NCI-H510A treated with DMSO at 0.1 percent for 48 hours (cell line): ENCODE results near the gene RND1.
A peak's percentile ranks its signal among the peaks of the same experiment; 100 is the strongest.
"Not testable (repeated sequence)": the region's sequence is repeated elsewhere in the genome, so short reads cannot be mapped to it uniquely, and the experiment has no call there.

Experiments
- DNase-seq: peaks from one replicate; lab custom pipeline; 2025; lab: John Stamatoyannopoulos, UW

Gene RND1

DNA sequence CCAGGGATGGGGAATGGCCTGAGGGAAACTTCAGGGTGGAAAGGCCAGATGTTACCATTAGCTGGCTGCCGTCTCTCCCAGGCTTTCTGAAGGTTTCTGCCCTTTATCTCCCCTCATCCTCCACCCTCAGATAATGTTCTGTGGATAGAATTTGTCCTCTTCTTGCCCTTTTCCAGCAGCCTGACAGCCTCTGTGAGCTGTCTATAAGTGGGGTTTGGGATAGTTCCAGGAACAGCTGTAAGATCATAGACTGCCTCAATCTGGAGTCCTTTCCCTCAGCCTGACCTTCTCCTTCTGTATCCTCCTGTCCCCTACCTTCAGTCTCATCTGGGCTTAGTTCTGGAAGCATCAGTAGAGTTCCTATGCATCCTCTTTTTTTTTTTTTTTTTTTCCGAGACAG is 2.8 kb upstream of the RND1 start:
- DNase-seq = no peak

- DNase-seq = no peak
Observed at GRCh38 chr12:48866052-48866711, 512 bp upstream of the RND1 start.

GRCh38 chr12:48863291-48863690 is 2.4 kb downstream of the RND1 start:
- no peak for DNase-seq

- no peak for DNase-seq
Observed at GRCh38 chr12:48862760-48863159, 2.9 kb downstream of the RND1 start.

DNA sequence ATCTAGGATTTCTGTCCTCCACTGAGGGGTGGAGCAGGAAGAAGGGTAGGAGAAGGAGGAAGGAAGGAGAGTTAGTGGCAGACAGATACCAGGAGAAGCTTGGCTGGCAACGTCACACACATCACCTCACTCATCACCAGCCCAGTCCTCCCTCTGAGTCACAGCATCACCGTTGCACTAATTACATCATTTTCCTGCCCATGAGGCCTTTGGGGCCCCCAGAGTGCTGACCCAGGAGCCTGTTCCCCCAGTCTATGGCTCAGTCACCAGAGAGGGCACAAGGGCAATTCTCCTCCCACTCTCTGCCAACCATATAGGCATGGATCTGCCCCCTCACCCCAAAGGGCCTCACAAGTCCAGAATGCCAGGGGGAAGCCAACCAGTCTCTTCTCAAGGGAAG is 4.6 kb downstream of the RND1 start:
- no peak for DNase-seq

GRCh38 chr12:48860236-48860635 is 5.4 kb downstream of the RND1 start:
- not testable (repeated sequence) for DNase-seq

- DNase-seq = no peak
Observed at GRCh38 chr12:48859607-48860006, 6.1 kb downstream of the RND1 start.

- DNase-seq = no peak
Observed at GRCh38 chr12:48858043-48858442, 7.6 kb downstream of the RND1 start.

GRCh38 chr12:48857278-48857994 is 8.2 kb downstream of the RND1 start:
- no peak for DNase-seq

DNA sequence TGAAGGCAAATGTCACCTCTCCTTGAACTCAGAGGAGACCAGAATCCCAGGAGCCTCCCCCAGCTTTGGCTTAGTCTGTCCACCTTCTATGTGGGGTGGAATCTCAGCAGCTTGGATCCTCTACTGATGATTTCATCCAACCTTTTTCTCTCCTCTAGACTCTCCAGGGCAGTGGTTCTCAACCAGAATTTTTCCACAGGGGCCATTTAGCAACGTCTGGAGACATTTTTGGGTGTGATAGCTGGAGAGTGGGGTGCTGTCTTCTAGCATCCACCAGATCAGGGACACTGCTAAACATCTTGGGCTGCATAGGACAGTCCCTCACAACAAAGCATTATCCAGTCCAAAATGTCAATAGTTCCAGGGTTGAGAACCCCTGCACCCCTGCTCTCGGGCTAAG is 9.3 kb downstream of the RND1 start:
- no peak for DNase-seq

DNA sequence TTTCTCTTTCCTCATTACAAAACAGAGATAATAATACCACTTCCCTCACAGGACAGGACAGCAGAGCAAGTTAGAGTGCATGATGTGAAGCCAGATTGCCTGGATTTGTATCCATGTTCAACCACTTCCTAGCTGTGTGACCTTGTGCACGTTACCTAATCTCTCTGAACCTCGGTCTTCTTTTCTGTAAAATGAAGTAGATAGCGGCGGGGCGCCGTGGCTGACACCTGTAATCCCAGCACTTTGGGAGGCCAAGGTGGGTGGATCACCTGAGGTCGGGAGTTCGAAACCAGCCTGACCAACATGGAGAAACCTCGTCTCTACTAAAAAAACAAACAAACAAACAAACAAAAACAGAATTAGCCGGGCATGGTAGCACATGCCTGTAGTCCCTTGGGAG is 10.7 kb downstream of the RND1 start:
- not testable (repeated sequence) for DNase-seq

GRCh38 chr12:48854488-48854887 is 11.2 kb downstream of the RND1 start:
- no peak for DNase-seq

DNA sequence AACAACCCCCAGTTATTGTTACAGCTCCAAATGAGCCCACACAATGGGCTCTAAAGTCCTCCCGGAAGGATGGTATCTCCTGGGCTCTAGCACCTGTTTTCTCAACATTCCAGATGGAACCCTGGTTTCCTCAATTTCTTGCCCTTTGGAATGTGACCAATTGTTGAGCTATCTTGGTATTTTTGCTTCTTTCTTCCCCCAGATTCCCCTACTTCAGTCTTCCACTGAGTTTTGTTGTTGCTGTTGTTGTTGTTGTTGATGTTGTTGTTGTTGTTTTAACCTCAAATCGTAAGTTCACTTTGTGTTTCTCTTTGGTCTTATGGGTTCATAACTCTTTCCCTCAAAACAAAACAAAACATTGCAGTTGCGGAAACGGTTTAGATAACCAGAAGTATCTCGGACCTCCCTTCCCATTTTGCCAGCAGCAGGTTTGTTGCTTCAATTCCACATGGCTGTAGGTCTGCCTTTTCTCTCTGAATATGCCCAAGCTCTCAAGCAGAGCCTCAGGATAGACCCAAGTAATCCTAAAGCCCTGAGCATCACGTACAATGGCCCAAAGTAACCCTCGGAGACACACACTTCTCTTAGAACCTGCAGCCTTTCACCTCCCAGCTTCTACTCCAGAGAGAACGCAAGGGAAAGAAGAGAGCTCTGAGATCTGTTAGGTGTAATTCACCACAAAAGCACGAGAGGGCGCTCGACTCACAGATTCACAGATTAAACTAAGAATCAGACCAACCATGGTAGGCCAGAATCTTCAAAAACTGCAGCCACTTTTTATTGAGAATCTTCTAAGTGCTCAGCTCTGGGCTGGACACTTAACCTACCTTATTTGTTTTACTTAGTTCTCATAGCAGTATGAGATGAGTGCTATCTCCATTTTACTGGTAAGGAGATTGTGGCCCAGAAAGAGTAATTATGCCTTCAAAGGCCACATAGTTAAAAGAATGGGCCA is 12.7 kb downstream of the RND1 start:
- DNase-seq = peak; percentile 93

GRCh38 chr12:48851883-48852733 is 13.6 kb downstream of the RND1 start, which contains the start of gene DDX23:
Gene DDX23 (minus strand): TSS chr12:48852163. CDS start chr12:48845782, 6,381 bp downstream.
- DNase-seq = peak; percentile 97

DNA sequence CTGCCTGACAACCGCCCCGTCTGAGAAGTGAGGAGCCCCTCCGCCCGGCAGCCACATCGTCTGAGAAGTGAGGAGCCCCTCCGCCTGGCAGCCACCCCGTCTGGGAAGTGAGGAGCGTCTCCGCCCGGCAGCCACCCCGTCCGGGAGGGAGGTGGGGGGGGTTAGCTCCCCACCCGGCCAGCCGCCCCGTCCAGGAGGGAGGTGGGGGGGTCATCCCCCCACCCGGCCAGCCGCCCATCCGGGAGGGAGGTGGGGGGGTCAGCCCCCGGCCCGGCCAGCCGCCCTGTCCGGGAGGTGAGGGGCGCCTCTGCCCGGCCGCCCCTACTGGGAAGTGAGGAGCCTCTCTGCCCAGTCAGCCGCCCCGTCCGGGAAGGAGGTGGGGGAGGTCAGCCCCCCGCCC is 23.6 kb downstream of the RND1 start:
- DNase-seq = not testable (repeated sequence)

DNA sequence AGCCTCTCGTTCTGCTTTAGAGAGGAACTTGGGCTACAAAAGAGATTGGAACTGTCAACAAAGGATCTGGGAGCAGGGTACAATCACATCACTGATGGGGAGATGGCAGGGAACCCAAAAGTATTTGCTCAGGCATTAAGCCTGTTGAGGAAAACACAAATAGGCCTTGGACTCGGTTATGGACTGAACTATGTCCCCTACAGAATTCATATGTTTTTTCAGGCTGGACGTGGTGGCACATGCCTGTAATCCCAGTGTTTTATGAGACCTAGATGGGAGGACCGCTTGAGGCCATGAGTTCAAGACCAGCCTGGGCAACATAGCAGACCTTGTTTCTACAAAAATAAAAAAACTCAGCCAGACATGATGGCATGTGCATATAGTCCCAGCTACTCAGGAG is 27.6 kb downstream of the RND1 start:
- DNase-seq = no peak

DNA sequence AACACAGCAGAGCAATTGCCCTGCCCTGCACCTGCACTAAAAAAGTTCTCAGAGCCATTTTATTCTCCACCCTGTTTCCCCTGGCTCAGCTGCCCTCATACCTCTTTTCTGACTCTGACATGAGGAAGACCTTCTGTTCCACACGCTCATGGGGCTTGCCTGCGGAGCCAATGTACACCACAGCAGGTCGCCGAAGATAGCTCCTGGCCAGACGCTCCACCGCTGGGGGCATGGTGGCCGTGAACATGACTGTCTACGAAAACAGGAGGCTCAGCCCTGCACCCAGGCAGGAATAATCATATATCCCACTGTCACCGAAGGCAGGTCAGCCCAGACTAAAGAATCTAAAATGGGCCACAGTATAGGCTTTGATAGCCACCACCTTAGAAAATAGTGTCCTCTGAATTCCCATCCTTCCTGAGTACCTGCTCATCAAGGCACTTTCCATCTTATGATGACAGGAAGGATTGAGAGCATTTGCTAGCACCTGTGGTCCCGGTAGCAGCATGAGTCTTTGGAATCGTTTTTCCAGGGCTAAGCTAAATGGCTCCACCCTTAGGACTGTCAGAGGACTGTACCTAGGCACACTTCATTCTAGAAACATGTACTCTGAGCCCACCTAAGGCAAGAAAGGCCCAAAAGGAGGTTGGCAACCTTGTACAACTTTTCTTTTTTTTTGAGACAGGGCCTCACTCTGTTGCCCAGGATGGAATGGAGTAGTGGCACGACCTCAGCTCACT is 33.2 kb downstream of the RND1 start:
- no peak for DNase-seq

DNA sequence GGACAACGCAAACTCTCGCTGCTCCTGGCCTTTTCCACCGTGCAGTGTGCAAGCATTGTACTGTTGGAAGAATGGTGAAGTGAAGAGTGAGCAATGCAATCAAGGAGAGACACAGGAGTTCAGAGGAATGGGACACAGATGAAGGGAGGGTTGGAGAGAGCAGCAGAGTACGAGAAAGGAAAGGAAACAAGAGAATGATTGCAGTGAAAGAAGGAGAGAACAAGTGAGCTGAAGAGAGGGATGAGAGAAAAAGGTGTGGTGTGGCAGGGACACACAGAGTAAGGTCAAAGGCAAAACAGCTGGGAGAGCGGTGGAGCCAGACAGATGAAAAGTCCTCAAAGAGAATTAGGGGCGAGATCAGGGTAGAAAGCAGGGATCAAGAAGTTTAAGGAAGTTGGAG is 34.4 kb downstream of the RND1 start:
- no peak for DNase-seq

DNA sequence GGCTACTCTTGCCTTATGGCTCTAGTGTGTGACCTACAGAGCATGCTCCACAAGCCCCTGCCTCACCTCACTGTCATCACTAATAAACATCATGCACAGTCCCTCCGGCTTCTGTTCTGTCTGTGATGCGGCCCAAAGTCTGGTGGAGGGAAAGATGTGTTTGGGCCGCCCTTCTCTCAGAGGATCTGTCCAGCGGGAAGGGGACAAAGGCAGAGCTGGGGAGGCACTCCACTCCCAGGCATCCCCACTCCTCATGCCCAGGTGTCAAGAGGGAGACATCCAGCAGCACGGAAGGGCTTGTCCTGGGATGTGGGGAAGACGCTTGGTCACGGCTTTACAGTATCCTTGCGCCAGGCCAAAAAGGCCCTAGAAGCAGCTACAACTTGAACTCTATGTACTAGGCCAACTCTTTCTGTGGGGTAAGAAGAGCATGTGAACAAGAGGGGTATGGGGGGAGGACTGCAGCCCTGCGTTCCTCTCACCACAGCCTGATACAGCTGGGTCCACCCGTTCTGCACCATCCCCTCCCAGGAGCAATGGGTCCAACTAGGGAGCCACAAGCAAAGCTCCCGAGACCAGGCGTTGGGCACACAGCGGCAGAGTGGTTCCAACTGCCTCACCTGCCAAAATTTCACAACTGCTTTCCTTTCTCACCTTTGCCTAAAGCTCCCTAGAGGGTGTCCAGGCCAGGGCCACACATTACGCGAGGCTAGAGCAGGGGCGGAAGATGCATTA is 36.7 kb downstream of the RND1 start:
- DNase-seq = no peak

DNA sequence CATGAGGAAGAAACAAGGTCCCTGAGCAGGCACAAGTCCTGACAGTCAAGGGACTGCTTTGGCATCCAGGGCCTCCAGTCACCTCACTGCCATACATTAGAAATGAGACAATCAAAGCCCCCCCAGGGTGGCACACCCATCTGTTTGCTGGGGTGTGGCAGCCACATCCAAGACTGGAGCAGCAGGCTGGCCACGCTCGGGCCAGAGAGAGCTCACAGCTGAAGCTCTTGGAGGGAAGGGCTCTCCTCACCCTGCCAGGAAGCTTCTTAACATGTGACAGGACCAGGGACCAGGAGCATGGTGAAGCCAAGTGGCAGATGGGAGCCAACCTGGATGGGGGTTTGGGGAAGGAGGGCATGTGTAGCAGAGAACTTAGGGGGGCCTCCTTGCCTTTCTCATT is 37.4 kb downstream of the RND1 start:
- no peak for DNase-seq
